Ectodermal cell (in vitro differentiated cells): Measurements from ENCODE around the gene KCNK7.

Experiments
- H3K27ac ChIP-seq: 2 replicates; pipeline ENCODE4 v1.7.0; 2013; ENCODE audit warnings: mild to moderate bottlenecking, low read depth, low read length; ENCODE audit not compliant: insufficient read depth, poor library complexity, severe bottlenecking
- H3K27me3 ChIP-seq: 2 replicates; pipeline ENCODE4 v1.7.0; 2013; ENCODE audit warnings: mild to moderate bottlenecking, low read length; ENCODE audit not compliant: insufficient read depth, control insufficient read depth, poor library complexity, severe bottlenecking
- H3K36me3 ChIP-seq: one replicate; pipeline ENCODE4 v1.7.0; 2013; ENCODE audit warnings: low read length; ENCODE audit not compliant: control insufficient read depth, insufficient read depth
- H3K4me1 ChIP-seq: one replicate; pipeline ENCODE4 v1.7.0; 2013; ENCODE audit warnings: low read length; ENCODE audit not compliant: control insufficient read depth, insufficient read depth
- H3K4me3 ChIP-seq: 2 replicates; pipeline ENCODE4 v1.7.0; 2013; ENCODE audit warnings: low read depth, low read length, control low read depth; ENCODE audit not compliant: insufficient read depth
- H3K9me3 ChIP-seq: 2 replicates; pipeline ENCODE4 v1.7.0; 2013; ENCODE audit warnings: mild to moderate bottlenecking, low read length, moderate library complexity; ENCODE audit not compliant: control insufficient read depth
- WGBS, 2 experiments: methylation state at CpG; one replicate each; pipeline ENCODE4 v1.1.7; 2013; ENCODE audit warnings: missing lambda C conversion rate in 2 of 2; 5-methylcytosine and 5-hydroxymethylcytosine counted together

The KCNK7 gene

DNA sequence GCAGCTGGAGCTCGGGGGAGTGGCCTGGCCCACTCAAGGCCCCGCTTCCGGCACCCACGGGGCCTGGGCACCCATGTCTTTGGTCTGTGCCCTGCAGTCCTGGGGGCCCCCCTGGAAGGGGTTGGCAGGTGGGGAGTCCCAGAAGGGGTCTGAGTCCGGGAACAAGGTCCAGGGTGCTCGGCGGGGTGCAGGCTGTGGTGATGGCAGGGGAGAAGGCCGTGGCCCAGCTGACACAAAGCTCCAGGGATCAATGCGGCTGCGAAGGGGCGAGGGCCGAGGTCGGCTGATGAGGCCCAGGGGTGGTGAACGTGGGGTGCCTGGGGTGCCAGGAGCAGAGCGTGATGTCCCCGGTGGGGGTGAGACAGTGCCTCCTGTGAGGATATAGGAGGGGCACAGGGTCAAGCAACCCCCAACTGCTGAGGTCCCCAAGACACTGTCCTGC is 2.7 kb upstream of the KCNK7 start:
- Histone ChIP-seq H3K36me3 (peaks cover 11% of the 10 kb centered on the region), H3K4me1 (no peaks in the 10 kb centered on the region), H3K4me3 (no peak overlapping the region), H3K9me3 (no peaks in the 10 kb centered on the region), H3K27ac (no peak overlapping the region), H3K27me3 (peaks cover 10% of the 10 kb centered on the region)
- WGBS, 2 experiments, result 96 to 97% methylated on average over 16 of the region's 16 CpGs

DNA sequence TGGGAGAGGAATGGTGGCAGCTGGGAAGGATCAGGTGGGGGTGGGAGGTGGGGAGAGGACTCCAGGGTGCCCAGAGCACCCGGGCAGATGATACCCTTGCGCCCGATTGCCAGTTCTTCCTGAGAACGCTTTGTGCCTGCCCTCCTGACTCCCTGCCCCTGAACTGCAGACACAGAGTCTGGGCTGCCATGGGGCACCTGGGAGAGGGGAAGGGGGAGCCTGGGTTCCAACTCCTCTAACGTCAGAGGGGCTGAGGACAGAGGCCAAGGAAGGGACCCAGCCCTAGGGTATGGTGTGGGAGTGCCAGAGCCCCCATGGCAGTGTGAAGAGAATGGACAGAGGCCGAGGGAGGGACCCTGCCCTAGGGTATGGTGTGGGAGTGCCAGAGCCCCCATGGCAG is 920 bp upstream of the KCNK7 start:
- 84 to 87% methylated on average over 6 of the region's 6 CpGs for WGBS, 2 experiments
- Histone ChIP-seq H3K4me1 (no peaks in the 10 kb centered on the region), H3K9me3 (no peaks in the 10 kb centered on the region), H3K4me3 (no peak overlapping the region), H3K27me3 (peaks cover 28% of the 10 kb centered on the region), H3K36me3 (peaks cover 11% of the 10 kb centered on the region), H3K27ac (no peak overlapping the region)

DNA sequence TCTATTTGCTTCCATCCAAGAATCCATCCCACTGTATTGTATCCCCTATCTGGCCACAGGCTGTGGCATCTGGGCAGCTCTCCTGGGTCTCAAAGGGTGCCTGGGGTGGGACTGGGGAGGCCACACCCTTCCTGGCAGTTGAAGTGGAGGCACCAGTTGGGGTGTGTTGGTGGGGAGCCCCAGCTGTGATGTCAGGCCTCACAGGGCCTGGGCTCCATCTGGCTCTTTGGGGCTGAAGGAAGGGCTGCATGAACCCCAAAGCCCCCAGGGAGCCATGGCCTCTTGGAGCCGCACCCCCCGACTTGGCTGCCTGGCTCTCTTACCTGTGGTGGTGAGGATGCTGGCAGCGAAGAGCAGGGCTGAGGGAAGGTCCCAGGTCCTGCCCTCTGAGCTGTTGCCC is 469 bp downstream of the KCNK7 start:
- Histone ChIP-seq H3K4me1 (peaks cover 4% of the 10 kb centered on the region), H3K9me3 (no peaks in the 10 kb centered on the region), H3K4me3 (no peak overlapping the region), H3K27me3 (peaks cover 42% of the 10 kb centered on the region), H3K36me3 (peaks cover 11% of the 10 kb centered on the region), H3K27ac (no peak overlapping the region)
- WGBS, 2 experiments, result 90 to 94% methylated on average over 3 of the region's 3 CpGs

DNA sequence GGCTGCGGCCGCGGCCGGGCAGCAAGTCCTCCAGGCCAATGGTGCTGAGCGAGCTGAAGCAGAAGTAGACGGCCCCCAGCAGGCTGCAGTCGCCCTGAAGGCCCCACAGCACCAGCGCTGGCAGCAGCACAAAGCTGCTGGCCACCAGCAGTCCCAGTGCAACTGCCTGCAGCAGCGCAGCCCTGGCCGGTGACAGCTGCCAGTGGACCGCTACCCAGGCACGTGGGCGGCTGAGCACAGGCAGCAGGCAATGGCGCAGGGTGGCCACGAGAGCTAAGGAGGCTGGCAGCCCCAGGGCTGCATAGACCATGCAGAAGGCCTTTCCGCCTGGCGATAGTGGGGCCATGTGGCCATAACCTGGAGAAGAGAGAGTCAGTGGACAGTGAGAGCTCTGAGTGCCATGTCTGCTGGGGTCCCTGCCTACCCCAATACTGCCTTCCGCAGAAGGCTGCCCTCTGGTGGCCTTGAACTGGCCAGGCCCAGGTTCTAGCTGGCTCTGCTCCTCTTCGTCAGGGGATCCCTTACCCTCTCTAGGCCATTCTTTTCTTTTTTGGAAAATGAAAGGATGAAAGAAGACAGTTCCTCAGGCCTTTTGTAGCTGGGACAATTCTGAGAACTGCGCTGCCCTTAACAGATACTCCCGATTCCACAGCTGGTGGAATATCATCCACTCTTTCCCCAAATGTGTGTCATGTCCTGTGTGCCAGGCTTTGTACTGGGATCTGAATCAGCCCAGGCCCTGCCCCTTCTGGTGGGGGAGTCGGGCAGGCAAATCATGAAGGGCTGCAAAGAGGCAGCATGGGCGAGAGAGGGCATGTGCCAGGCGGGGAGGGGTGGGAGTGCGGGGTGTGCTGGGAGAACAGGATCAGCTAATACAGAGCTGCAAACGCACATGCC is 1.8 kb downstream of the KCNK7 start:
- Histone ChIP-seq H3K4me3 (no peak overlapping the region), H3K9me3 (no peaks in the 10 kb centered on the region), H3K4me1 (peaks cover 4% of the 10 kb centered on the region), H3K27me3 (peaks cover 45% of the 10 kb centered on the region), H3K27ac (no peak overlapping the region), H3K36me3 (peaks cover 11% of the 10 kb centered on the region)
- WGBS, 2 experiments, result 84 to 86% methylated on average over 26 of the region's 26 CpGs

DNA sequence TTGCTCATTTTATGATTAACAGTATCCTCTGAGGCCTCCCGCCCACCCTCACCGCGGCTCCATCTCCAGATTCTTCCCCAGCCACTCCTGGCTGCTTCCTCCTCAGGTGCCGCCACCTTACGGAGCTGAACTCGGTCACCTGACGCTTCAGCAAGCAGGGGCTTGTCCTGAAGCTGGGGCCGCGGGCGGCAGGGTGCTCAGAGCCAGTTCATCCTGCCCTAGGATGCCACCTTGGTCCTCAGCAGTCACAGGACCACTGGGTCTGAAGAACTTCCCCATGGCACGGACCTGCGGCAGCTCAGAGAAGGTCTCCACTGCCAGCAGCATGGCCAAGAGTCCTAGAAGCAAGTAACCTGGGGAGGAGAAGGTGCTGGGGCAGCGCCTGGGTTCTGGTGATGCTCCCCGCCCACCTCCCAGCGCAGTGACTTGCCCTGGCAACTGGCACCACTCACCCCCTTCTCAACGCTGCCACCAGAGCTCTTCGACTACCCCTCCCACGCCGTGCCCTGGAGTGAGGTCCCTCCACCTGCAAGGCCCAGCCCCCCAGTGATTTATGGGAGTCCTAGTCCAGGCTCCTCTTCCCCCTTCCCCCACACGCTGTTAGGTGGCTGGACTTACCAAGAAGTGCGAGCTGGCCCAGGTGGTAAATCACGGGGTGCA is 2.6 kb downstream of the KCNK7 start:
- H3K36me3 ChIP-seq, result peaks cover 4% of the 10 kb centered on the region
- H3K4me3 ChIP-seq, result no peak overlapping the region
- WGBS, 2 experiments, result 71 to 73% methylated on average over 22 of the region's 22 CpGs
- peaks cover 10% of the 10 kb centered on the region for H3K4me1 ChIP-seq
- peaks cover 45% of the 10 kb centered on the region for H3K27me3 ChIP-seq
- no peak overlapping the region for H3K27ac ChIP-seq
- no peaks in the 10 kb centered on the region for H3K9me3 ChIP-seq

DNA sequence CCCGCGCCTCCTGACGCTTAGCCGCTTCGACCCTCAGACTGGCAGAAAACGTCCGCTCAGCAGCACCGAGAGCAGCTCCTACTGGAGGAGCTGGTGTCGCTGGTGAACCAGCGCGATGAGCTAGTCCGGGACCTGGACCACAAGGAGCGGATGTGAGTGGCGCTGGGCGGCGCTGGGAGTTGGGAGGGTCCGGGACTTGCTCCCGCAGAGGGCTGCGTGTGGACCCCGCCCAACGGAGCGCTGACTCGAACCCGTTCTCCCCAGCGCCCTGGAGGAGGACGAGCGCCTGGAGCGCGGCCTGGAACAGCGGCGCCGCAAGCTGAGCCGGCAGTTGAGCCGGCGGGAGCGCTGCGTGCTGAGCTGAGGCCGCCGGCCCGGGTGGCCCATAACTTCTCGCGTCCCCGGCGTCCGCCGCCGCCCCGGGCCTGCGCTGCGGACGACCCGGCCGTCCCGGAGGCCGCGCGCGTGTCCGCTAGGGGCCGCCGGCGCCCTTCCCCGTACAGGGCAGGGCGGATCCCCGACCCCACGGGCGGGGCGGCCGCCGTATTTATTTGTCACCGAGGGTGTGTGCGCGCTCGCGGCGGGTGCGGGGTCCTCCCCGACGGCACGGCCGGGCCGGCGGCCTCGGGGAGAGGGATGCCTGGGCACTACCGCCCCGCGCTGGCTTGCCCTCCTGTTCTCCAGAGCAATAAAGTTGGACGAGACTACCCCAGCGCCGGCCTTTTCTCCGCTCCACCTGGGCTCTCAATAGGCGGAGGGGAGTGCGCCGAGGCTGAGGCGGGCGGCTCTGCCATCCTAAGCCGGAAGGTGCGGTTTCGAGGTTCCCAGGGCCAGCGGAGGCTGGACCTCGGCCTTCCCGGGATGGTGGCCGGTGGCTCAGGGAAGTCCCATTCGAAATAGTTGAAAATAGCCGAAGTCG is 3.4 kb downstream of the KCNK7 start:
- H3K27me3 ChIP-seq, result peaks cover 45% of the 10 kb centered on the region
- H3K27ac ChIP-seq, result no peak overlapping the region
- H3K4me3 ChIP-seq, result peak overlapping the region; percentile 49
- peaks cover 17% of the 10 kb centered on the region for H3K4me1 ChIP-seq
- H3K36me3 ChIP-seq, result no peaks in the 10 kb centered on the region
- 5% methylated on average over 106 of the region's 106 CpGs for WGBS, 2 experiments
- H3K9me3 ChIP-seq, result no peaks in the 10 kb centered on the region

DNA sequence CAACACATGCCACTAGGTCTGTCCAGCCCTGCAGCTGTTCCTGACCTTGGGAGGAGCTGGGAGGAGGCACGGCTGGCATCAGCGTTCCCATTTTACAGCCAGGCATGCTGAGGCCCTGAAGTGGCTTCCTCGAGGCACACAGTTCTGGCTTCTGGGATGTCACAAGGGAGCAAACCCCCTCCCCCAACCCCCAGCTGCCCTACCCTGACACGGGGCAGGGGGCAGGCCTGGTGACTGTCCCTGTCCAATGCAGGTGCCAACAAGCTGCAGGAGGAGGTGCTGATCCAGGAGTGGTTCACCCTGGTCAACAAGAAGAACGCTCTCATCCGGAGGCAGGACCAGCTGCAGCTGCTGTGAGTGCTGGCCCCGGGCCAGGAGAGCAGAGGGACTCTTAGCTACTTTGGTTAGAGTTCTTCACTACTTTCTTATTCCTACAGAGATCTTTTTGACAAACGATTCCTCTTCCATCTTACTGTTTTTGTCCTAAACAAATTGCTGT is 5.3 kb downstream of the KCNK7 start:
- Histone ChIP-seq H3K27me3 (peaks cover 57% of the 10 kb centered on the region), H3K27ac (no peak overlapping the region), H3K4me1 (peaks cover 22% of the 10 kb centered on the region), H3K4me3 (no peak overlapping the region), H3K9me3 (no peaks in the 10 kb centered on the region), H3K36me3 (no peaks in the 10 kb centered on the region)
- WGBS, 2 experiments, result 88 to 90% methylated on average over 8 of the region's 8 CpGs

DNA sequence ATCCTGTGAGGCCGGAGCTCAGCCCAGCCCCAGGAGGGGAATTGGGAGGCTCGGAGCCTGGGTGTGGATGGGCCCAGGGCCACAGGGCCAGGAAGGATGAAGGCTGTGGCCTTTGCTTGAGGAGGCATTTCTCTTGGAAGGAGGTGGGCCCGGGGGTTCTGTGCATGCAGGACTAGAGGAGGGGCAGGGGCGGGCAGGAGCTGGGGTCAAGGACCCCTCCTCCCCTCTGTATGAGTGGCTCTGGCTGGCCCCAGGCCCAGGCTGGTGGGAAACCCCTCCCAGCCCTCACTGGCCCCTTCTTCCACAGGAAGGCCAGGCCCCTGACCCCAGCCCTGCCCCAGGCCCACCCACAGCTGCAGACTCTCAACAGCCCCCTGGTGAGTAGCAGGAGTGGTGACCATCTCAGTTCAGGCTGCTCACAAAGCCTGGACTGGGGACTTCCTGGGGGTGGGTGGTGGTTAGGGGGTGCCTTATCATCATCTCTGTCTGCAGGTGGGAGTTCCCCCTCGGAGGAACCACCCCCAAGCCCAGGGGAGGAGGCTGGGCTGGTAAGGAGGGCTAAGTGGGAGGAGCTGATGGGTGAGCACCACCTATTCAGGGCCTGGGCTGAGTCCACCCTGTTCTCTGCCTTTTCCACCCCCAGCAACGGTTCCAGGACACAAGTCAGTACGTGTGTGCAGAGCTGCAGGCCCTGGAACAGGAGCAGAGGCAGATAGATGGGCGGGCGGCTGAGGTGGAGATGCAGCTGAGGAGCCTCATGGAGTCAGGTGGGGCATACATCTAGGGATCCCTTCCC is 6.0 kb downstream of the KCNK7 start:
- Histone ChIP-seq H3K27ac (no peak overlapping the region), H3K27me3 (peaks cover 63% of the 10 kb centered on the region), H3K4me3 (no peak overlapping the region), H3K36me3 (no peaks in the 10 kb centered on the region), H3K9me3 (no peaks in the 10 kb centered on the region), H3K4me1 (peaks cover 22% of the 10 kb centered on the region)
- WGBS, 2 experiments, result 74 to 76% methylated on average over 9 of the region's 9 CpGs
